Mesodermal cell (in vitro differentiated cells): ENCODE data around the gene HDAC4.

ENCODE experiments used
- H3K27ac ChIP-seq: 2 replicates; pipeline ENCODE4 v1.7.0; 2013; ENCODE audit warnings: mild to moderate bottlenecking, low read depth, low read length, moderate library complexity; ENCODE audit not compliant: severe bottlenecking
- H3K36me3 ChIP-seq: 2 replicates; pipeline ENCODE4 v1.7.1; 2013; ENCODE audit warnings: mild to moderate bottlenecking, low read length, moderate library complexity; ENCODE audit not compliant: control insufficient read depth, insufficient read depth
- H3K4me1 ChIP-seq: one replicate; pipeline ENCODE4 v1.7.1; 2013; ENCODE audit warnings: mild to moderate bottlenecking, low read length; ENCODE audit not compliant: insufficient read depth, control insufficient read depth, poor library complexity, severe bottlenecking
- H3K4me3 ChIP-seq: 2 replicates; pipeline ENCODE4 v1.7.0; 2013; ENCODE audit warnings: low read length, control low read depth, mild to moderate bottlenecking; ENCODE audit not compliant: insufficient read depth, poor library complexity, severe bottlenecking; ENCODE audit errors: extremely low read depth
- H3K9me3 ChIP-seq: 2 replicates; pipeline ENCODE4 v1.7.1; 2013; ENCODE audit warnings: mild to moderate bottlenecking, low read length, moderate library complexity; ENCODE audit not compliant: control insufficient read depth
- WGBS, 2 experiments: methylation state at CpG; one replicate each; pipeline ENCODE4 v1.1.5; 2013; ENCODE audit warnings: missing lambda C conversion rate in 2 of 2; ENCODE audit not compliant: insufficient coverage in 2 of 2; 5-methylcytosine and 5-hydroxymethylcytosine counted together

The HDAC4 gene

DNA sequence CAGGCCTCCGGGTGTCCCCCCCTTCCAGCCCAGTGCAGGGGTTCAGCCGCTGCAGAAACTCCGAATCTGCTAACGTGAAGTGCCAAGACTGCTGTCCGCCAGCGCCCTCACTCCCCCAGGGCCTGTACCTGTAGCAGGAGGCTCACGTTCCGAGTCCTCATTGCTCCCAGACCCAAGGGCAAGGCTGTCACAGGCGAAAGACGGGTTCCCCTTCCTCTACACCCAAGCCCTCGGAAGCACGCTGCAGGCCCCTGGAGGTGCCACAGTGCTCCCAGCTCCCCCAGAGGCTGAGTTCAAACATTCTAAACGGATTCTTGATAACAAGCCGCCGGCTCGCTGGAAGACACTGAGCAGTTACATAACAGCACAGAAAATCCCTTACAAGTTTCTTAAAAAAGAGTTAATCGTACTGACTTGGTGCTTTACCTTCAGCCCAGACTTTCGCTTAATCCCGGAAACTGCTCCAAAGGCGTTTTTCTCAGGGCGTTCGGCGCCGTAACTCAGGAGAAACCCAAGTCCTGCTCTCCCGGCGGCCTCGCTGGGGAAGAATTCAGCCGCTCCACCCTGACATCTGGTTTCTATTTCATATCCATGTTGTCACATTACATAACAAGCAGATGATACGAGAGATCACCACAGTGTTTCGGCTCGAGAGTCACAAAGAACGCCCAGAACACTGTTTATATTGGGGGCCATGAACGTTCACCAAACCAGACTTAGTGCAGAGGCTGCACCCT, 92.0 kb downstream of the HDAC4 start:
- H3K27ac ChIP-seq, result no peak overlapping the region
- whole genome bisulfite sequencing, 2 experiments, result 93 to 95% methylated on average over 31 to 33 of the region's 33 CpGs

DNA sequence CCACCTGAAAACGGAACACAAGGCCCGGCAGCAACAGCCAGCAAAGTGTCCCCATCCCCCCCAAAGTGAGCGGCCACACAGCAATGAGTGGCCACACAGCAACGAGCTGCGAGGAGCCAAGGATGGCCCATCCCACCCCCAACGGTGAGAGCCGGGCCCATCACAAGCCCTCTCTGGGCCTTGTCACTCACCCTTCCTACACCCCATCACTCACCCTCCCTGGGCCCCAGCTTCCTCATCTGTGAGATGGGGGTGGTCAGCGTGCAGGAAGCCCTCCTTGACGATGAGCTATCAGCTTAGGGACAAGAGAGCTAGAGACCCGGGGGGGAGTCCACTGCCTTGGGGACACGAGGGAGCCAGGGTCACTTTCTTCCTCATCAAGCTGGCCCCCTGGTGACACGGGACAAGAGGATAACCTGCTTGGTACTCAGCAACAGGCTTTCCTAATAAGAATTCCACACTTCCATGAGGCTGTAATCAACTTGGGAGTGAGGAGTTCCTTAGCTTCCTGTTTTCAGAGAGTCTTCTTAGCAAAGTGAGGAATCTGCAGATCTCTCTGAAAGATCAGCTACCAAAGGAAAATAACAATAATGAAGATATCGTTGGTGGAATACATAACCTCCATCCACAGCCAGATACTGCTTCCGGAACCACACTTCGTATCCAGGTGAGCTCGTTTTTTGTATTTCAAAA, 92.8 kb downstream of the HDAC4 start:
- Histone ChIP-seq H3K9me3 (no peaks in the 10 kb centered on the region), H3K27ac (no peak overlapping the region), H3K4me3 (no peak overlapping the region), H3K4me1 (peaks cover 7% of the 10 kb centered on the region), H3K36me3 (no peaks in the 10 kb centered on the region)
- WGBS, 2 experiments, result 89 to 95% methylated on average over 8 to 11 of the region's 16 CpGs

More for the DNA sequence above, 92.0 kb downstream of the HDAC4 start:
- Histone ChIP-seq H3K4me3 (no peak overlapping the region), H3K4me1 (peaks cover 7% of the 10 kb centered on the region), H3K36me3 (no peaks in the 10 kb centered on the region), H3K9me3 (no peaks in the 10 kb centered on the region)

DNA sequence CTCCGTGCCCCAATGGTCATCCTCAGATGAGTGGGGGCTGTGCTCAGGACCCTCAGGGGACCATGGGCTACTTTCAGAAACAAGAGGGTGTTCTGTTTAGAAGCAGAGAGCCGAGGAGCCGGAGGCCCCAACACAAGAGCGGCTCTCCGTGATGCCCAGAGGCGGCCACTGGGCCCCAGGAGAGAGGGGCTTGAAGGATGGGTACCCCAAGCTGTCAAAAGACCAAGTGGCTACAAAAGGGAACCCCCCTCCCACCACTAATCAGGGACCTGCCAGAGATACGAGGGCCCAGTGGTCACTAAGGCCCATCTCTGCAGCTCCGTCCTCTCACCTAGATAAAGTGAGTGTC, 93.6 kb downstream of the HDAC4 start:
- WGBS, 2 experiments, result 98 to 100% methylated on average over 5 to 8 of the region's 8 CpGs
- H3K36me3 ChIP-seq, result no peaks in the 10 kb centered on the region
- H3K4me3 ChIP-seq, result no peak overlapping the region
- H3K27ac ChIP-seq, result no peak overlapping the region
- no peaks in the 10 kb centered on the region for H3K9me3 ChIP-seq
- H3K4me1 ChIP-seq, result peaks cover 7% of the 10 kb centered on the region

DNA sequence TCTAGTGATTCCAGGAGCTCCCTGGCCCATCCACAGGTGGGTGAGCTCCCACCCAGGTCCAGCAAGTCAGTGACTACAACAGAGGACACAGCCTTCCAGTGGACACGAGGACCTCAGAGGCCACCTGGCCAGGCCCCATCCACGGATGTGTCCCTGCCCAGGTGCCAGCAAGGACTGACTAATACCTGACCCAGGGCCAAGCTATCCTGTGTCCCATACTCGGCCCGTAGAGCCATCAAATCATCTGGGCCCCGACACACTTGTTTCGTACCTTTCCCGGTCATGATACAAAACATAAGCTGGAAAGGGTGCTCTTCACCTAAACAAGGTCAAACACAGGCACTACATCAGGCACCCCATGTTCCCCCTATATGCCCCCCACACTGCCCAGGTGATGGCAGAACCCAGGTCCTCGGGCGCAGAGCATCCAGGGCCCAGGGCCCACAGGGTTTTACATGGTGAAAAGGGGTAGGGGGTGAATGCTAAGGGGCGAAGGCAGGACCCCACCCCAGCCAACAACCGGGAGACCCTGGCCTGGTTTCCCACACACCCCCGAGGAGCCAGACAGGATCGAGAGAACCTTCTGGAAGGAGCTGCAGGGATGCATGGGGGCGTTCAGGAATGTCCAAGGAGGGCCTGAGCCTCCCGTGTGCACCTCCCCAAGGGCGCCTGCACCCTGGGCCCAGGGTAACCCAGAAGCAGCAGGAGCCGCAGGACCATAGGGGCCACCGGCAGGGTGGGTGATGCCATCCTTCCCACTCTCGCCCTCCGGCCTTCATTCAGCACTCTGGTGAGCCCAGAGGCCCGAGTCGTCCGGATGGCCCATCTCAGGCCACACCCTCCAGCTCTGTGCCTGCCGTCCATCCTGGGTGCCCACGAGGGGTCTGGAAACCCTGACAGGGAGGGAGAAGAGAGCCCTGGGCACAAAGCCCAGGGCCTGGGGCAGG, 94.3 kb downstream of the HDAC4 start:
- 91 to 95% methylated on average over 15 to 23 of the region's 25 CpGs for WGBS, 2 experiments

DNA sequence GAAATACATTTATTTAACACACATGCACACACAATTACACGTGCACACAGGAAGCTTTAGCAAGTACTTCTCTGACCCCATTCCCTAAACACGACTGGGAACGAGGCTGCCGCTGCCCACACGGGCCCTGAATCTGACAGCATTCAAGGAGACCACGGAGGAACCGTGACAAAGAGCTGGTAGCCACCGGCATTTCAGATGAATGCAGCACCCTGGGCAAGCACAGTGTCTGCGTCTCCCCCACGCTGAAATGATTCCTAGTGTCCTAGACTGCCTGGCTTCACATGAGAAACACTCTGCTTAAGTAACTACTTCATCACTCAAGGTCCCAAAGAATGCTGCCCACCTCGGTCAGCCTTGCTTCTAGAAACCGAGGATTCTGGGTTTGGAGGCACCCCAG, 95.0 kb downstream of the HDAC4 start:
- Histone ChIP-seq H3K27ac (no peak overlapping the region), H3K4me1 (peaks cover 7% of the 10 kb centered on the region), H3K36me3 (no peaks in the 10 kb centered on the region), H3K9me3 (no peaks in the 10 kb centered on the region), H3K4me3 (no peak overlapping the region)
- WGBS, 2 experiments, result 95 to 97% methylated on average over 11 to 12 of the region's 12 CpGs

More for the DNA sequence above, 94.3 kb downstream of the HDAC4 start:
- Histone ChIP-seq H3K27ac (no peak overlapping the region), H3K36me3 (no peaks in the 10 kb centered on the region), H3K9me3 (no peaks in the 10 kb centered on the region), H3K4me1 (peaks cover 7% of the 10 kb centered on the region), H3K4me3 (no peak overlapping the region)

DNA sequence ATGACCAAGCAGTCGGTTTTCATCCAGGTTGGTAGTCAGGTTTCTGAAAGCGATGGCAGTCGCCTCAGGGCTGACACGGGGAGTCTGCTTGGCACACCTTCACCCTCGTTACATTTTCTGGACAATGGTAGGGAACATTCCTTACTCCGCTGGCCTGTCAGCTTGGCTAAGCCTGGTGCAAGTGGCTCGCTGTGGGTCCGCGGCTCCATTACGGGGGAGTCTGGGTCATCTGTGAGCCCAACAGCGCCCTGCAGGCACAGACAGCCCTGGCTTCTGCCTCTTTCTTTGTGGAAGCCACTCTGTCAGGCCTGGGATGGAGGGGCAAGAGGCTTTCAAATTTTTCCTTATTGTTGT, 95.6 kb downstream of the HDAC4 start:
- Histone ChIP-seq H3K36me3 (no peaks in the 10 kb centered on the region), H3K4me3 (no peak overlapping the region), H3K9me3 (no peaks in the 10 kb centered on the region), H3K27ac (no peak overlapping the region), H3K4me1 (peaks cover 7% of the 10 kb centered on the region)
- WGBS, 2 experiments, result 95% methylated on average over 10 to 11 of the region's 11 CpGs

DNA sequence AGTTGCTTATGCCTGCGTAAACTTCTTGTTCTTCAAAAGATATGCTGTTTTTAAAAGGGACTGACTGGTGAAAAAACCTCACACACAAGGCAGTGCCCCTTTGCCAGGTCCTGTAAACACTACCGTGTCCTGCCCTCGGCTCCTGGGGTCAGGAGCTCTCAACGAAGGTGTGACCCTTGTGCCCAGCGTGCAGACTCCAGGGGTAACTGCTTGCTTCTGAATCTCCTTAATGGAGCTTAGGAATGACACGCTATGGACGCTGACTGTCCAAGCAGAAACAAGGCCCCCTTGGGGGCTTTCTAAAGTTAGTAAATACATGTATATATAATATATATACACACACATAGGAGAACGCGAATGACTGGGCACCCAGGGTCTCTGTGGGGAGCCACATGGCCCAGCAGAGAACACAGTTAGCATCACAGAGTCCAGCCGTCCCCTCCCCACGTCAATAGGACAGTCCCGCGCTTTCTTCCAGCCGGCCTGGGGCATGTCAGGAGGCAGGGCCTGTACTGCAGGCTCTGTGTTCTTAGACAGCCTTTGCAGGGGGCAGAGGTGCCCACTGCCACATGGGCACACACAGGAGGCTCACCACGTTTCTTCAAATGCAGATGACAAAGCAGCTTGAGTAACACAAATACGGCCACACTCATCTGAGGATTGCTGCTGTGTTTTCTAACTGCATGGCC, 96.1 kb downstream of the HDAC4 start:
- Histone ChIP-seq H3K4me1 (peaks cover 7% of the 10 kb centered on the region), H3K36me3 (no peaks in the 10 kb centered on the region), H3K9me3 (no peaks in the 10 kb centered on the region), H3K27ac (no peak overlapping the region), H3K4me3 (no peak overlapping the region)
- WGBS, 2 experiments, result 90 to 94% methylated on average over 8 to 12 of the region's 16 CpGs

DNA sequence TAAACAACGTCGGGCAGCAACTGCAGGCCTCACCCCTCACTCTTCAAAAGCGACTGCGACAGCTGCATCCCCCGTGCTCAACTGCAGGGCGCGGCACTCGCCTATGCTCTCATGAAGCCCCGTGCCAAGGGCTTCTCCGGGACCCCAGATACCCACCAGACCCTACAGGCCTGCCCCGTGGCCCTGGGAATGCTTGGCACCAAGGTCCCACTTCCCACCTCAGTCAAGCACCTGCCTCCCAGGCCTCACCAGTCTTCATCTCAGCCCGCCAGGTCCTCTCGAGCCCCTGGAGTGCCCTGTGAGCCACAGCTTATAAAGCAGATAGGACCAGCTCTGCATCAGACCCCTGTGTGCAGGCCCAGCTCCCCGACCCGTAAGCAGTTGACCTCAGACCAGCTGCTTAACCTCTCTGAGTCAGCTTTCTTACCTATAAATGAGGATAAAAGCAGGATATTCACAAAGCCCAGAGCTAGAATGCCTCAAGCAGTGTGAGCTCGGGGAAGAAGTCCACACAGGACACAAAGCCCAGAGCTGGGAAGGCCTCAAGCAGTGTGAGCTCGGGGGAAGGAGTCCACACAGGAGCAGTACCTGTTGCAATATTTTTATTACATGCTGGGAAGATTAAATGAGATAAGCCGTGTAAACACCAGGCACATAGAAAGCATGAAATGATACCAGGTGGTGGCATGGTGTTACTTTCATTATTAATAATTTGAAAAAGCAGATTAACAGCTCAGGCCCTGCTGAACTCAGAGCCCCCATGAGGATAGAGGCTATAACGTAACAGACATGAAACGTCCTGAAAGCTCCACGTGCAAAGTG, 96.9 kb downstream of the HDAC4 start:
- no peaks in the 10 kb centered on the region for H3K9me3 ChIP-seq
- H3K27ac ChIP-seq, result no peak overlapping the region
- H3K4me3 ChIP-seq, result no peak overlapping the region
- 91 to 92% methylated on average over 18 to 20 of the region's 21 CpGs for WGBS, 2 experiments
- H3K36me3 ChIP-seq, result no peaks in the 10 kb centered on the region
- peaks cover 6% of the 10 kb centered on the region for H3K4me1 ChIP-seq

DNA sequence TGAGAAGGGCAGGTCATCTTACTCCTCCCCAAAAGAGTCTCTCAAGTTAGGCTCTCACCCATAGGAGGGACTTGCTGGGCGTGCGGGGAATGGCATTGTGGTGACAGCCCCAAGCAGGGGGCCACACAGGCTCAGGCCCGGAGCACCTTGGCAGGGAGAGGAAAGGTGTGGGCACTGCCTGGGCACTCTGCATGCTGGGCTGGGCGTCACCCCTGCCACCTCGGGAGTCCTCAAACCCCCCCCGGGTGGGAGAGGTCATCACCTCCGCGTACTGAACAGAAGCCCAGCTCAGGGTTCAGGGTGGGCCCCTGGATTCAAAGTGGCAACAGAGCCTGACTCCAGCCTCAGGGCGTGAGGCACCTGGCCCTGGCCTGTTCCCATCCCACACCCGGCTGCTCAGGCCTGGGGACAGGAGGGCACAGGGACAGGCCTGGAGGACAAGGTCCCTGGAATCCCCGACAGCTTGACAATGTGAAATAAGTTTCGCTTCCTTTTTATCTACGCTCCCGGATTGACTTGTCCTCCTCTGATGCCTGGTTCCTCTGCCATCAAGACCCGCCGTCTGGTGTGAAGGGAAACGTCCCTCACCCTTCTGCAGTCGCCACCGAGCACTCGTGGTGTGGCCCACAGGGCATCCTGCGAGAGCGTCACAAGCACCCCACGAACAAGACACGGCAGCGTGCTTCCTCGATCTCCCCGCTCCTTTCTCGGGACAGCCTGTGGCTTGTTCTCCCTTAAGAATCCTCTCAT, 97.8 kb downstream of the HDAC4 start:
- H3K4me1 ChIP-seq, result peaks cover 2% of the 10 kb centered on the region
- no peaks in the 10 kb centered on the region for H3K36me3 ChIP-seq
- 93 to 95% methylated on average over 28 of the region's 28 CpGs for WGBS, 2 experiments
- no peaks in the 10 kb centered on the region for H3K9me3 ChIP-seq
- H3K4me3 ChIP-seq, result no peak overlapping the region
- no peak overlapping the region for H3K27ac ChIP-seq
